Parathyroid adenoma (tissue), 2 donors: ENCODE measurements around the gene GNPDA2.

ENCODE experiments used
- H2AFZ ChIP-seq: fragments of 300-600 bp; sonication (generic); one replicate; pipeline ENCODE4 v1.7.0; 2017; ENCODE audit warnings: antibody characterized with exemption, mild to moderate bottlenecking
- H3K27ac ChIP-seq: fragments of 300-600 bp; sonication (generic); one replicate; pipeline ENCODE4 v1.7.0; 2017
- H3K27me3 ChIP-seq: fragments of 300-600 bp; sonication (generic); one replicate; pipeline ENCODE4 v1.7.0; 2017; ENCODE audit warnings: low read length; ENCODE audit not compliant: control insufficient read depth, insufficient read depth
- H3K36me3 ChIP-seq: fragments of 300-600 bp; sonication (generic); one replicate; pipeline ENCODE4 v1.7.0; 2017; ENCODE audit warnings: low read length; ENCODE audit not compliant: control insufficient read depth, insufficient read depth
- H3K4me1 ChIP-seq: fragments of 300-600 bp; sonication (generic); one replicate; pipeline ENCODE4 v1.7.0; 2017; ENCODE audit warnings: control low read depth
- H3K4me2 ChIP-seq: fragments of 300-600 bp; sonication (generic); one replicate; pipeline ENCODE4 v1.7.0; 2017; ENCODE audit warnings: low read length
- H3K4me3 ChIP-seq: fragments of 300-600 bp; sonication (generic); one replicate; pipeline ENCODE4 v1.7.0; 2017; ENCODE audit warnings: low read depth, low read length
- H3K79me2 ChIP-seq: fragments of 300-600 bp; sonication (generic); one replicate; pipeline ENCODE4 v1.7.0; 2017; ENCODE audit warnings: control low read depth
- H3K9ac ChIP-seq: fragments of 300-600 bp; sonication (generic); one replicate; pipeline ENCODE4 v1.7.0; 2017; ENCODE audit warnings: mild to moderate bottlenecking
- H3K9me3 ChIP-seq: fragments of 300-600 bp; sonication (generic); one replicate; pipeline ENCODE4 v1.7.0; 2017; ENCODE audit warnings: low read length; ENCODE audit not compliant: control insufficient read depth
- TF ChIP-seq, protein P1 (sequence below): fragments of 300-600 bp; sonication (generic); IDR thresholded peaks from one replicate; pipeline ENCODE4 v1.7.0; 2017; ENCODE audit warnings: antibody characterized with exemption, mild to moderate bottlenecking
- donor health status: primary hyperparathyroidism.

The GNPDA2 gene

GRCh38 chr4:44701037-44701436 is 25.3 kb downstream of the GNPDA2 start:
- Histone ChIP-seq H3K9me3 (no peaks in the 10 kb centered on the region), H2AFZ (no peak overlapping the region), H3K79me2 (no peaks in the 10 kb centered on the region), H3K36me3 (no peaks in the 10 kb centered on the region), H3K27me3 (no peaks in the 10 kb centered on the region), H3K4me1 (no peaks in the 10 kb centered on the region), H3K4me3 (no peak overlapping the region), H3K4me2 (no peak overlapping the region), H3K9ac (no peak overlapping the region), H3K27ac (no peak overlapping the region)
- TF ChIP-seq, protein P1, sequence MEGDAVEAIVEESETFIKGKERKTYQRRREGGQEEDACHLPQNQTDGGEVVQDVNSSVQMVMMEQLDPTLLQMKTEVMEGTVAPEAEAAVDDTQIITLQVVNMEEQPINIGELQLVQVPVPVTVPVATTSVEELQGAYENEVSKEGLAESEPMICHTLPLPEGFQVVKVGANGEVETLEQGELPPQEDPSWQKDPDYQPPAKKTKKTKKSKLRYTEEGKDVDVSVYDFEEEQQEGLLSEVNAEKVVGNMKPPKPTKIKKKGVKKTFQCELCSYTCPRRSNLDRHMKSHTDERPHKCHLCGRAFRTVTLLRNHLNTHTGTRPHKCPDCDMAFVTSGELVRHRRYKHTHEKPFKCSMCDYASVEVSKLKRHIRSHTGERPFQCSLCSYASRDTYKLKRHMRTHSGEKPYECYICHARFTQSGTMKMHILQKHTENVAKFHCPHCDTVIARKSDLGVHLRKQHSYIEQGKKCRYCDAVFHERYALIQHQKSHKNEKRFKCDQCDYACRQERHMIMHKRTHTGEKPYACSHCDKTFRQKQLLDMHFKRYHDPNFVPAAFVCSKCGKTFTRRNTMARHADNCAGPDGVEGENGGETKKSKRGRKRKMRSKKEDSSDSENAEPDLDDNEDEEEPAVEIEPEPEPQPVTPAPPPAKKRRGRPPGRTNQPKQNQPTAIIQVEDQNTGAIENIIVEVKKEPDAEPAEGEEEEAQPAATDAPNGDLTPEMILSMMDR, result no peak

DNA sequence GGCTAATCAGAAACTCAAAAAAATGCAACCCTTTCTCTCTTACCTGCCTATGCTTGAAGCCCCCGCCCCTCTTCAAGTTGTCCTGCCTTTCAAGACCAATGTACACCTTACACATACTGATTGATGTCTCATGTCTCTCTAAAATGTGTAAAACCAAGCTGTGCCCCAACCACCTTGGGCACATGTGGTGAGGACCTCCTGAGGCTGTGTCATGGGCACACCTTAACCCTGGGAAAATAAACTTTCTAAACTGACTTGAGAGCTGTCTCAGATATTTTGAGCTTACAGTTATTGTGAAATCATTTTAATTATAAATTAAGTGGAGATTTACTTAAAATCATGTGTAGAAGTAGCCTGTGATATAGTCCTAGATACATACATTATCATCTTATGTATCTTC is 25.9 kb downstream of the GNPDA2 start:
- no peak overlapping the region for H3K27ac ChIP-seq
- H3K27me3 ChIP-seq, result no peaks in the 10 kb centered on the region
- H2AFZ ChIP-seq, result no peak overlapping the region
- no peaks in the 10 kb centered on the region for H3K36me3 ChIP-seq
- H3K9ac ChIP-seq, result no peak overlapping the region
- no peak overlapping the region for H3K4me3 ChIP-seq
- H3K4me2 ChIP-seq, result no peak overlapping the region
- no peaks in the 10 kb centered on the region for H3K9me3 ChIP-seq
- TF ChIP-seq, protein P1, result no peak
- H3K79me2 ChIP-seq, result no peaks in the 10 kb centered on the region
- H3K4me1 ChIP-seq, result no peaks in the 10 kb centered on the region

DNA sequence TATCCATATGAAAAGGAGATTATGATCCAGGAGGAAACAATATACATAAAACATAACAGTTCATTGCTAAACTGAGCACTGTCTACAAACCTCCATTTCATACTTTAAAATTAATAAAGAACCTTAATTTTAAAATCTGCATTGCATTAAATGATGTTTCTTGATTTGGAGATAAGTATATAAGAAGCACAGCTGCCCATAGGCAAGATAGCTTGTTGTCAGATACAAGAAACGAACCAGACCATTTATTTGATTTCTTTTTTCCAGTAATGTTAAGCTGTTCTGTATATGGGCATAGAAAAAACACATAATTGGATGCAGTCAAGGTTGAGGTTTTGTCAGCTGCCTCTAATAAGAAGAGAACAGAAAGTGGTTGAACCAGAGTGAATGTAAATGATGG is 41.7 kb downstream of the GNPDA2 start:
- H3K4me2 ChIP-seq, result no peak overlapping the region
- no peaks in the 10 kb centered on the region for H3K4me1 ChIP-seq
- no peak overlapping the region for H3K4me3 ChIP-seq
- no peak overlapping the region for H3K27ac ChIP-seq
- H3K79me2 ChIP-seq, result no peaks in the 10 kb centered on the region
- H3K27me3 ChIP-seq, result no peaks in the 10 kb centered on the region
- no peaks in the 10 kb centered on the region for H3K36me3 ChIP-seq
- no peaks in the 10 kb centered on the region for H3K9me3 ChIP-seq
- no peak overlapping the region for H2AFZ ChIP-seq
- H3K9ac ChIP-seq, result no peak overlapping the region
- TF ChIP-seq, protein P1, result no peak

GRCh38 chr4:44679060-44679459 is 47.3 kb downstream of the GNPDA2 start:
- H3K9me3 ChIP-seq, result no peaks in the 10 kb centered on the region
- peak overlapping the region; percentile 64 for H3K27ac ChIP-seq

More at GRCh38 chr4:44679060-44679459, 47.3 kb downstream of the GNPDA2 start:
- peak overlapping the region; percentile 90 for H3K4me3 ChIP-seq
- peak overlapping the region; percentile 87 for H2AFZ ChIP-seq
- H3K9ac ChIP-seq, result no peak overlapping the region
- H3K27me3 ChIP-seq, result no peaks in the 10 kb centered on the region
- H3K36me3 ChIP-seq, result no peaks in the 10 kb centered on the region
- H3K4me1 ChIP-seq, result peaks cover 3% of the 10 kb centered on the region
- H3K79me2 ChIP-seq, result no peaks in the 10 kb centered on the region
- H3K4me2 ChIP-seq, result peak overlapping the region; percentile 82
- TF ChIP-seq, protein P1, result no peak
